ENCODE measurements around the gene CDX2.
A peak's percentile ranks its signal among the peaks of the same experiment; 100 is the strongest.

The CDX2 gene

GRCh38 chr13:27928805-27929753 is 40.0 kb downstream of the CDX2 start:
- Histone ChIP-seq H3K27me3 (peaks cover 68 to 78% (median 74%) of the 10 kb centered on the region in 11 experiments), H3K9me3 (replicated peaks in 1 of 11) (peaks cover 42 to 56% (median 54%) of the 10 kb centered on the region in 11 experiments), H3K4me3 (0 out of 20 replicates have a peak overlapping the region, but pooled peaks of 1 of the 10 experiments have one; percentile 18), H3K4me1 (no peaks in the 10 kb centered on the region), H3K36me3 (no peaks in the 10 kb centered on the region; a peak in 1 of 22 replicates), H3K4me2 (no peak overlapping the region), H3K27ac (no peak overlapping the region), H3K9ac (no peak overlapping the region), H4K20me1 (peaks cover 0 to 34% (median 21%) of the 10 kb centered on the region in 11 experiments; a peak in 15 of 22 replicates)
- TF ChIP-seq Cebpa-rat (IDR thresholded peaks at IDR 0.05): no peak

- Histone ChIP-seq H4K20me1 (peaks cover 0 to 37% (median 24%) of the 10 kb centered on the region in 11 experiments; a peak in 15 of 22 replicates), H3K27ac (no peak overlapping the region), H3K36me3 (no peaks in the 10 kb centered on the region; a peak in 1 of 22 replicates), H3K27me3 (peaks cover 76 to 85% (median 81%) of the 10 kb centered on the region in 11 experiments), H3K9ac (no peak overlapping the region), H3K9me3 (replicated peaks in 1 of 11) (peaks cover 48 to 63% (median 60%) of the 10 kb centered on the region in 11 experiments), H3K4me2 (no peak overlapping the region), H3K4me1 (no peaks in the 10 kb centered on the region), H3K4me3 (peak overlapping the region in 2 of 10 experiments; percentile 18 to 38; a peak in 2 of 20 replicates)
- no peak for TF ChIP-seq Cebpa-rat (IDR thresholded peaks at IDR 0.05)
Observed at GRCh38 chr13:27928353-27928804, 40.7 kb downstream of the CDX2 start.

GRCh38 chr13:27927444-27928352 is 41.4 kb downstream of the CDX2 start:
- H3K9me3 ChIP-seq (replicated peaks in 1 of 11): peaks cover 48 to 67% (median 63%) of the 10 kb centered on the region in 11 experiments
- H3K36me3 ChIP-seq: no peaks in the 10 kb centered on the region; a peak in 1 of 22 replicates
- H3K27me3 ChIP-seq: peaks cover 82 to 89% (median 88%) of the 10 kb centered on the region in 11 experiments
- TF ChIP-seq Cebpa-rat (IDR thresholded peaks at IDR 0.05): no peak
- H3K9ac ChIP-seq: no peak overlapping the region
- no peak overlapping the region for H3K4me2 ChIP-seq
- no peak overlapping the region for H3K27ac ChIP-seq
- peaks cover 0 to 44% (median 31%) of the 10 kb centered on the region in 11 experiments; a peak in 16 of 22 replicates for H4K20me1 ChIP-seq
- no peaks in the 10 kb centered on the region for H3K4me1 ChIP-seq
- peak overlapping the region in 4 of 10 experiments; percentile 8 to 38 (median 20); a peak in 3 of 20 replicates for H3K4me3 ChIP-seq

- no peak overlapping the region for H3K4me2 ChIP-seq
- TF ChIP-seq Cebpa-rat (IDR thresholded peaks at IDR 0.05): no peak
- H3K4me3 ChIP-seq: 0 out of 20 replicates have a peak overlapping the region, but pooled peaks of 1 of the 10 experiments have one; percentile 38
- H3K27ac ChIP-seq: no peak overlapping the region
- H4K20me1 ChIP-seq: peaks cover 0 to 52% (median 40%) of the 10 kb centered on the region in 11 experiments; a peak in 18 of 22 replicates
- H3K4me1 ChIP-seq: peaks cover 0 to 8% (median 3%) of the 10 kb centered on the region in 10 experiments; a peak in 11 of 20 replicates
- H3K9ac ChIP-seq: no peak overlapping the region
- no peaks in the 10 kb centered on the region; a peak in 1 of 22 replicates for H3K36me3 ChIP-seq
- peaks cover 91 to 98% (median 96%) of the 10 kb centered on the region in 11 experiments for H3K27me3 ChIP-seq
- peaks cover 48 to 74% (median 63%) of the 10 kb centered on the region in 11 experiments for H3K9me3 ChIP-seq (replicated peaks in 1 of 11)
Observed at GRCh38 chr13:27926644-27927434, 42.3 kb downstream of the CDX2 start.

GRCh38 chr13:27925220-27925991 is 43.7 kb downstream of the CDX2 start:
- Histone ChIP-seq H3K4me1 (peaks cover 14 to 23% (median 17%) of the 10 kb centered on the region in 10 experiments; a peak in 18 of 20 replicates), H3K4me3 (no peak overlapping the region), H3K27me3 (peaks cover 100% of the 10 kb centered on the region in 11 experiments), H3K9me3 (replicated peaks in 1 of 11) (peaks cover 48 to 74% (median 63%) of the 10 kb centered on the region in 11 experiments), H3K9ac (no peak overlapping the region), H3K4me2 (no peak overlapping the region), H3K27ac (no peak overlapping the region), H4K20me1 (peaks cover 0 to 66% (median 54%) of the 10 kb centered on the region in 11 experiments; a peak in 19 of 22 replicates), H3K36me3 (no peaks in the 10 kb centered on the region; a peak in 1 of 22 replicates)
- no peak for TF ChIP-seq Cebpa-rat (IDR thresholded peaks at IDR 0.05)

- TF ChIP-seq Cebpa-rat (IDR thresholded peaks at IDR 0.05): no peak
- no peak overlapping the region for H3K4me2 ChIP-seq
- peaks cover 100% of the 10 kb centered on the region in 11 experiments for H3K27me3 ChIP-seq
- peaks cover 14 to 30% (median 20%) of the 10 kb centered on the region in 10 experiments; a peak in 18 of 20 replicates for H3K4me1 ChIP-seq
- H3K36me3 ChIP-seq: no peaks in the 10 kb centered on the region; a peak in 1 of 22 replicates
- peaks cover 0 to 74% (median 62%) of the 10 kb centered on the region in 11 experiments; a peak in 19 of 22 replicates for H4K20me1 ChIP-seq
- no peak overlapping the region for H3K9ac ChIP-seq
- H3K9me3 ChIP-seq (replicated peaks in 1 of 11): peaks cover 48 to 79% (median 68%) of the 10 kb centered on the region in 11 experiments
- H3K27ac ChIP-seq: no peak overlapping the region
- H3K4me3 ChIP-seq: peak overlapping the region in 5 of 10 experiments; percentile 1 to 38 (median 9); a peak in 3 of 20 replicates
Observed at GRCh38 chr13:27924529-27925141, 44.5 kb downstream of the CDX2 start.

All from BLaER1 treated with 17β-estradiol and CSF1 and Interleukin-3, amounts not matched to agents 10 nM and 100 nM (cell line).